DND-41 (cell line): ENCODE measurements around the gene BCL11A.

Experiments
- CTCF ChIP-seq: IDR thresholded peaks from 2 replicates; pipeline ENCODE4 v1.5.1; 2012; ENCODE audit warnings: borderline replicate concordance, low read length, moderate library complexity, mild to moderate bottlenecking; ENCODE audit not compliant: poor library complexity, severe bottlenecking; ENCODE audit errors: extremely low read depth
- EZH2 ChIP-seq: IDR thresholded peaks from 3 replicates; pipeline ENCODE4 v1.6.1; 2012; ENCODE audit warnings: borderline replicate concordance, low read depth, mild to moderate bottlenecking, moderate library complexity, low read length, inconsistent platforms; ENCODE audit not compliant: severe bottlenecking

GRCh38 chr2:60479226-60480088 lies 74.0 kb downstream of the BCL11A start:
- TF ChIP-seq CTCF (no peak), EZH2 (no peak)
